Measurements from ENCODE around the gene COPS7A.

DNA sequence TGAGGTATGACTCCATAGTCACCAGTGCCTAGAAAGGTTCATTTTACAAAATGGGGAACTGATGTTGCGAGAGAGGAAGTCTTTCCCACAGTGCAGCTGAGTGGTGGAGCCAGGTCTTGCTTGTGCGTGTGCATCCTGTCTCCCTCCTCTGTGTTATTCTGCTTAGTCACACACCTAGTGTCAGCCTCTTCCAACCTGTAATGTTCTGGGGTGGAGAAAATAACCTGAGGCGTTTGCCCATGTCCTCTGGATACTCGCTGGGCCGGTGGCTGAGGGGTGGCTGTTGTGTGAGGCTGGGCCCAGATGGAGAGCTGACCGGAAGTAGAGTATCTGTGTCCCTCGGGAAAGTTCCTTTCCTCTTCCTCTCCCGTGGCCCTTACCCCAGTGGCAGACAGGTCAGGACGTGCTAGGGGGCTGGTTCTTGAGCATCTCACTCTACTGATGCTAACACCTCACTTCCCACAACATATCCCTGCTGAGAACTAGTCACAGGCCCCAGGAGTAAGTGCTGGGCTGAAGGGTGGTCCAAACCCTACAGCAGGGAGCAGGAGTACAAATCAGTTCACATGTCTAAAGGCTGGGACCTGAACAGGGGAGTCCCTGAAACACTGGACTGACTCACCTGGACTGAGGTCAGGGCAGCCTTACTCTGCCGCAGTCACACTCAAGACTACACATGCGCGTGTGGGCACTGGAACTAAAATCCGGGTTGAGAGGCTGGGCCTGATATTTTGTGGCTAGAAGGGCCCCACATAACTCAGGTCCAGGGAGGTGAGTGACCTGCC, 22.1 kb downstream of the COPS7A start:
- TF ChIP-seq EP300 (IDR thresholded peaks at IDR 0.05), result no peak
- TF ChIP-seq, protein P1, sequence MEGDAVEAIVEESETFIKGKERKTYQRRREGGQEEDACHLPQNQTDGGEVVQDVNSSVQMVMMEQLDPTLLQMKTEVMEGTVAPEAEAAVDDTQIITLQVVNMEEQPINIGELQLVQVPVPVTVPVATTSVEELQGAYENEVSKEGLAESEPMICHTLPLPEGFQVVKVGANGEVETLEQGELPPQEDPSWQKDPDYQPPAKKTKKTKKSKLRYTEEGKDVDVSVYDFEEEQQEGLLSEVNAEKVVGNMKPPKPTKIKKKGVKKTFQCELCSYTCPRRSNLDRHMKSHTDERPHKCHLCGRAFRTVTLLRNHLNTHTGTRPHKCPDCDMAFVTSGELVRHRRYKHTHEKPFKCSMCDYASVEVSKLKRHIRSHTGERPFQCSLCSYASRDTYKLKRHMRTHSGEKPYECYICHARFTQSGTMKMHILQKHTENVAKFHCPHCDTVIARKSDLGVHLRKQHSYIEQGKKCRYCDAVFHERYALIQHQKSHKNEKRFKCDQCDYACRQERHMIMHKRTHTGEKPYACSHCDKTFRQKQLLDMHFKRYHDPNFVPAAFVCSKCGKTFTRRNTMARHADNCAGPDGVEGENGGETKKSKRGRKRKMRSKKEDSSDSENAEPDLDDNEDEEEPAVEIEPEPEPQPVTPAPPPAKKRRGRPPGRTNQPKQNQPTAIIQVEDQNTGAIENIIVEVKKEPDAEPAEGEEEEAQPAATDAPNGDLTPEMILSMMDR (IDR thresholded peaks at IDR 0.05), result no peak
- no peak for TF ChIP-seq POLR2A (IDR thresholded peaks at IDR 0.05)
